Esophagus muscularis mucosa (tissue), 4 donors: ENCODE measurements around the gene IQCE. TPM values are rescaled to one million over a fixed set of nuclear protein-coding genes. Genes with fewer than 3 reads are reported as not detected.

Experiments used
- DNase-seq: peaks from one replicate; pipeline ENCODE4 v3.0.0-alpha.2; 2017; ENCODE audit errors: extremely low spot score
- H3K27ac ChIP-seq, 4 donors: fragments of 200-600 bp; sonication (generic); replicated peaks in 1 of 4; 1 replicate in 3 of 4; 2 replicates in 1 of 4; pipeline ENCODE4 v1.5.1; 2016 to 2019; ENCODE audit warnings: mild to moderate bottlenecking in 1 of 4
- H3K27me3 ChIP-seq, 4 donors: fragments of 200-600 bp; sonication (generic); one replicate each; pipeline versions ENCODE4 v1.5.1 to v1.6.0; 2016 to 2019
- H3K36me3 ChIP-seq, 4 donors: fragments of 200-600 bp; sonication (generic); one replicate each; pipeline ENCODE4 v1.5.1; 2016 to 2019
- H3K4me1 ChIP-seq, 4 donors: fragments of 200-600 bp; sonication (generic); one replicate each; pipeline ENCODE4 v1.5.1; 2016 to 2019
- H3K4me3 ChIP-seq, 4 donors: fragments of 200-600 bp; sonication (generic); 1 replicate in 2 of 4; 2 replicates in 2 of 4; pipeline ENCODE4 v1.5.1; 2016 to 2019; ENCODE audit warnings: mild to moderate bottlenecking in 4 of 4, moderate library complexity in 1 of 4
- H3K9me3 ChIP-seq, 4 donors: fragments of 200-600 bp; sonication (generic); 1 replicate in 3 of 4; 2 replicates in 1 of 4; pipeline ENCODE4 v1.5.1; 2016 to 2019
- EP300 ChIP-seq: sonication (generic); formaldehyde crosslinking; IDR thresholded peaks from one replicate; pipeline ENCODE4 v1.6.1; 2017; ENCODE audit warnings: antibody characterized with exemption
- POLR2A ChIP-seq: fragments of 450-650 bp; IDR thresholded peaks from one replicate; pipeline ENCODE4 v1.6.1; 2017; ENCODE audit warnings: antibody characterized with exemption, moderate library complexity, mild to moderate bottlenecking, low read depth
- POLR2AphosphoS5 ChIP-seq, 2 donors: sonication (generic); formaldehyde crosslinking; IDR thresholded peaks; one replicate each; pipeline ENCODE4 v1.6.1; 2017; ENCODE audit warnings: antibody characterized with exemption in 2 of 2
- WGBS: methylation state at CpG from one replicate; pipeline ENCODE4 v1.1.5; 2018; 5-methylcytosine and 5-hydroxymethylcytosine counted together
- intact Hi-C: fragments of 100-400 bp; cut with DNase I; formaldehyde crosslinking; loops from one replicate; pipeline ENCODE4 v1.15.1; 2023
- total RNA-seq, 4 donors: library from RNA; depleted of rRNA; stranded (reverse); fragments of >200 nt; gene quantifications; one replicate each; pipeline versions ENCODE4 v1.1.0 to v1.2.1, GENCODE V29; 2016
- TF ChIP-seq, protein P1 (sequence below), 3 experiments: fragments of 200-600 bp in 2 of 3; fragments of 450-650 bp in 1 of 3; sonication (generic) in 2 of 3; IDR thresholded peaks; one replicate each; pipeline ENCODE4 v1.5.1; 2017 to 2019; ENCODE audit warnings: antibody characterized with exemption in 3 of 3, mild to moderate bottlenecking in 2 of 3, moderate library complexity in 1 of 3

IQCE gene
- total RNA-seq, 4 donors from 2014 or later, result 13.0 to 22.4 (median 18.0) TPM

GRCh38 chr7:2613931-2614600 is 55.3 kb downstream of the IQCE start:
- Histone ChIP-seq H3K4me1 (peaks cover 40 to 49% (median 44%) of the 10 kb centered on the region in 4 donors), H3K27ac (peak overlapping the region in 2 of 4 donors; percentile 8 to 11), H3K36me3 (peaks cover 0 to 17% (median 5%) of the 10 kb centered on the region in 4 donors), H3K27me3 (no peaks in the 10 kb centered on the region), H3K9me3 (no peaks in the 10 kb centered on the region), H3K4me3 (peak overlapping the region in 3 of 4 donors; percentile 14 to 41 (median 21))
- intact Hi-C loops, result no loop called here
- no peak for DNase-seq
- 42% methylated on average over 22 of the region's 22 CpGs for WGBS
- no peak for TF ChIP-seq EP300
- no peak for TF ChIP-seq POLR2A
- TF ChIP-seq POLR2AphosphoS5 (IDR thresholded peaks at IDR 0.05), result peak; percentile 15 to 42
- TF ChIP-seq, protein P1, sequence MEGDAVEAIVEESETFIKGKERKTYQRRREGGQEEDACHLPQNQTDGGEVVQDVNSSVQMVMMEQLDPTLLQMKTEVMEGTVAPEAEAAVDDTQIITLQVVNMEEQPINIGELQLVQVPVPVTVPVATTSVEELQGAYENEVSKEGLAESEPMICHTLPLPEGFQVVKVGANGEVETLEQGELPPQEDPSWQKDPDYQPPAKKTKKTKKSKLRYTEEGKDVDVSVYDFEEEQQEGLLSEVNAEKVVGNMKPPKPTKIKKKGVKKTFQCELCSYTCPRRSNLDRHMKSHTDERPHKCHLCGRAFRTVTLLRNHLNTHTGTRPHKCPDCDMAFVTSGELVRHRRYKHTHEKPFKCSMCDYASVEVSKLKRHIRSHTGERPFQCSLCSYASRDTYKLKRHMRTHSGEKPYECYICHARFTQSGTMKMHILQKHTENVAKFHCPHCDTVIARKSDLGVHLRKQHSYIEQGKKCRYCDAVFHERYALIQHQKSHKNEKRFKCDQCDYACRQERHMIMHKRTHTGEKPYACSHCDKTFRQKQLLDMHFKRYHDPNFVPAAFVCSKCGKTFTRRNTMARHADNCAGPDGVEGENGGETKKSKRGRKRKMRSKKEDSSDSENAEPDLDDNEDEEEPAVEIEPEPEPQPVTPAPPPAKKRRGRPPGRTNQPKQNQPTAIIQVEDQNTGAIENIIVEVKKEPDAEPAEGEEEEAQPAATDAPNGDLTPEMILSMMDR (IDR thresholded peaks at IDR 0.05), result no peak

DNA sequence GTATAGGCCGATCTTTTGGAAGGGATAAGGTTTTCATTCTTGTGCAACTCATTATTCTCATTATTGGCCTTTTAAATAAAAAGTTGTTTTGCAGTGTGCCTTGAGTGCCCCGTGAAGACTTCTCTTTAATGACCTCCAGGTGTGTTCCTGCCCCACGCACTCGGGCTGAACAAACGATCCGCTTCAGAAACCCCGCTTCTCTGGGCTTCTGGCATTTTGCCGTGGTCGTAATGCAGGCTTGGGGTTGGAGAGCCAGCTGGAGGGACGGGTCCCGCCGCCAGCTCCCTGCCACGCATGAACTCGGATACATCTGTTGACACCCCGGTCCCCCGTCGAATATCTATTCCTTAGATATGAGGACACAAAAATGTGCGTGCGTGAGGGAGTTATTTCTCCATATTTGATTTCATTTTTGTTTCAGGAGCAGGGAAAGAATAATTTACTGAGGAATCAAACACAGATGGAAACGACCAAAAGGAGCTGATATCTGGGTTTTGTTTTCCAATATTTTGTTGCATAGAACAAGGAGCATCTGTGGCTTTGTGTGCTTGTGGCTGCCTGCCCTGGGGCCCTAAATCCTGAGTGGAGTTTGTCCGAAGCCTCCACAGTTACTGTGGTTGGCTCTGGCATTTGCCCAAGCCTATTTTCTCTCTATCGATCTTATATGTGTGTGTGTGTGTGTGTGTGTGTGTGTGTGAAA is 56.0 kb downstream of the IQCE start:
- TF ChIP-seq EP300, result no peak
- TF ChIP-seq POLR2AphosphoS5 (IDR thresholded peaks at IDR 0.05), result no peak
- TF ChIP-seq, protein P1 (IDR thresholded peaks at IDR 0.05), result no peak
- TF ChIP-seq POLR2A, result no peak
- Histone ChIP-seq H3K4me3 (peak overlapping the region in 3 of 4 donors; percentile 14 to 41 (median 21)), H3K27ac (peak overlapping the region in 1 of 4 donors; percentile 11), H3K36me3 (peaks cover 0 to 15% (median 5%) of the 10 kb centered on the region in 4 donors), H3K27me3 (no peaks in the 10 kb centered on the region), H3K4me1 (peaks cover 40 to 54% (median 49%) of the 10 kb centered on the region in 4 donors), H3K9me3 (no peaks in the 10 kb centered on the region)
- intact Hi-C loops, result no loop called here
- WGBS, result 67% methylated on average over 22 of the region's 22 CpGs
- no peak for DNase-seq

DNA sequence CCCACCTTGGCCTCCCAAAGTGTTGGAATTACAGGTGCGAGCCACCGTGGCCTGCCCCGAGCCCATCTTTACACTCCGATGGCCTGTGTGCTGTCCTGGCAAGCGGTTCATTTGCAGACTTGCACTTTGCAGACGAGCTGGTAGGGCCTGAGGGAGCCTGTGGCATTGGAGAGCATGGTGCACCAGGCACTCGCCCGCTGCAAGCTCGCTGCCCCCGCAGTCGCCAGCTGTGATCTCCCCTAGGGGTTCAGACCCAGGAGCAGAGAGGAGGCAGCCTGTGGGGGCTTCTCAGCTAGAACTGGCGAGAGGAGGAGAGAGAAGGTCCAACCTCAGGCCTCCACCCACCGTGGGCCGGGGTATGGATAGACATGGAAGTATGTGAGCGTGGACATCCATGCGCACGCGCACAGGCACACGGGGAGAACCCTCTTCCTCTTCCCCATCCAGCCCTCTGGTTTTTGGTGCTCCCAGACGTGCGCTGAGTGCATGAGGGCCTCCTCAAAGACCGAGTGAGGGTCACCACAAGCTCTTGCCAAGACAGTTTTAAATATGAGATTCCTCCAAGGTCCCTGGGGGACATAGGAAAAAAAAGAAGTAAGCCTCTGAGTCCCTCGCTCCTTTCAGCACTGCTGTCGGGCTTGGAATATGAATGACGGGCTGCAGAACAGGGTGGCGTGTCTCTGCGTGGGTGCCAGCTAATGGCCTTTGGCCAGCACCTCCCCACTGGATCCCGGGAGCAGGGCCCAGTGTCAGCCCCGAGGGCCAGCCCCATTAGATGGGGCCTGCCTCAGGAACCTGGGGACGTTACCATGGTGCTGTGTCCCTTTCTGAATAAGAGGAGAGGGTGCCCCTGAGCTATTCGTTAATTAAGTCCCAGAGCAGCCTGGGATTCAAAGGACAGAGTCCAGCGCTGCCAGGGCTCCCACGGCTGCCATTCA is 57.9 kb downstream of the IQCE start:
- no peak for DNase-seq
- WGBS, result 86% methylated on average over 21 of the region's 33 CpGs
- Histone ChIP-seq H3K4me3 (no peak overlapping the region), H3K36me3 (no peaks in the 10 kb centered on the region), H3K4me1 (peaks cover 48 to 63% (median 57%) of the 10 kb centered on the region in 4 donors), H3K9me3 (no peaks in the 10 kb centered on the region), H3K27me3 (no peaks in the 10 kb centered on the region), H3K27ac (no peak overlapping the region)
- TF ChIP-seq, protein P1 (IDR thresholded peaks at IDR 0.05), result no peak
- TF ChIP-seq EP300 (no peak), POLR2A (no peak), POLR2AphosphoS5 (IDR thresholded peaks at IDR 0.05) (no peak)
- intact Hi-C loops, result no loop called here

GRCh38 chr7:2617325-2617905 is 58.6 kb downstream of the IQCE start:
- 50% methylated on average over 20 of the region's 22 CpGs for WGBS
- Histone ChIP-seq H3K27ac (no peak overlapping the region), H3K36me3 (no peaks in the 10 kb centered on the region), H3K27me3 (no peaks in the 10 kb centered on the region), H3K4me1 (peaks cover 56 to 70% (median 65%) of the 10 kb centered on the region in 4 donors), H3K4me3 (no peak overlapping the region), H3K9me3 (no peaks in the 10 kb centered on the region)
- intact Hi-C loops, result no loop called here
- no peak for DNase-seq
- TF ChIP-seq, protein P1 (IDR thresholded peaks at IDR 0.05), result no peak
- TF ChIP-seq EP300, result no peak
- TF ChIP-seq POLR2AphosphoS5 (IDR thresholded peaks at IDR 0.05), result no peak
- no peak for TF ChIP-seq POLR2A
